SU-DHL-6 (cell line): Measurements from ENCODE around the gene IP6K1.

ENCODE experiments used
- H2AFZ ChIP-seq: fragments of 200-600 bp; sonication (generic); 2 replicates; pipeline ENCODE4 v1.6.1; 2014; ENCODE audit warnings: low read depth, mild to moderate bottlenecking, moderate library complexity, mixed read lengths, antibody characterized with exemption, low read length; ENCODE audit not compliant: severe bottlenecking
- H3F3A ChIP-seq: fragments of 200-600 bp; shearing (Covaris generic); 2 replicates; pipeline ENCODE4 v1.6.0; 2016; ENCODE audit warnings: antibody characterized with exemption, mild to moderate bottlenecking; ENCODE audit not compliant: insufficient read depth
- H3K27ac ChIP-seq: fragments of 200-600 bp; sonication (generic); 2 replicates; pipeline ENCODE4 v1.5.1; 2016; ENCODE audit warnings: low read depth, mild to moderate bottlenecking, low read length, moderate library complexity, mixed read lengths
- H3K27me3 ChIP-seq: fragments of 200-600 bp; sonication (generic), shearing (Covaris generic); 2 replicates; pipeline ENCODE4 v1.6.0; 2014; ENCODE audit warnings: mild to moderate bottlenecking, low read length
- H3K36me3 ChIP-seq: fragments of 200-600 bp; sonication (generic); 2 replicates; pipeline ENCODE4 v1.6.1; 2014; ENCODE audit warnings: mild to moderate bottlenecking, low read length, mixed read lengths
- H3K4me2 ChIP-seq: fragments of 300-600, 200-600 bp; shearing (Covaris generic), sonication (generic); 2 replicates; pipeline ENCODE4 v1.6.0; 2014; ENCODE audit warnings: low read length, low read depth, mild to moderate bottlenecking; ENCODE audit not compliant: poor library complexity, severe bottlenecking
- H3K4me3 ChIP-seq: fragments of 200-600 bp; sonication (generic); 2 replicates; pipeline ENCODE4 v1.5.1; 2014; ENCODE audit warnings: antibody characterized with exemption, low read length, mild to moderate bottlenecking, mixed read lengths; ENCODE audit not compliant: insufficient read depth, poor library complexity, severe bottlenecking
- H3K79me2 ChIP-seq: fragments of 200-600 bp; sonication (generic); 2 replicates; pipeline ENCODE4 v1.6.1; 2014; ENCODE audit warnings: mild to moderate bottlenecking, low read length, moderate library complexity; ENCODE audit not compliant: insufficient read depth
- H3K9ac ChIP-seq: fragments of 200-600 bp; sonication (generic); 2 replicates; pipeline ENCODE4 v1.7.0; 2014; ENCODE audit warnings: mild to moderate bottlenecking, low read length
- H3K9me2 ChIP-seq: fragments of 200-600 bp; sonication (generic); replicated peaks from 2 replicates; pipeline ENCODE4 v1.6.1; 2014; ENCODE audit warnings: low read length; ENCODE audit not compliant: insufficient read depth
- H3K9me3 ChIP-seq: fragments of 200-600 bp; sonication (generic); 2 replicates; pipeline ENCODE4 v1.6.1; 2014; ENCODE audit warnings: low read length, mixed read lengths; ENCODE audit not compliant: insufficient read depth
- H4K20me1 ChIP-seq: fragments of 200-600 bp; sonication (generic); 2 replicates; pipeline ENCODE4 v1.6.1; 2014; ENCODE audit warnings: low read depth, mild to moderate bottlenecking, antibody characterized with exemption, low read length, moderate library complexity, mixed read lengths
- EZH2phosphoT487 ChIP-seq: fragments of 200-600 bp; sonication (generic), shearing (Covaris generic); conservative IDR thresholded peaks from 2 replicates; pipeline ENCODE4 v1.6.1; 2018; ENCODE audit warnings: mild to moderate bottlenecking, antibody characterized with exemption, low read length, moderate library complexity, mixed read lengths
- TF ChIP-seq, protein P1 (sequence below): fragments of 200-600 bp; sonication (generic); IDR thresholded peaks from one replicate; pipeline ENCODE4 v1.5.1; 2017; ENCODE audit warnings: antibody characterized with exemption, mild to moderate bottlenecking, low read length, moderate library complexity; ENCODE audit not compliant: insufficient read depth, poor library complexity, severe bottlenecking

IP6K1 gene

DNA sequence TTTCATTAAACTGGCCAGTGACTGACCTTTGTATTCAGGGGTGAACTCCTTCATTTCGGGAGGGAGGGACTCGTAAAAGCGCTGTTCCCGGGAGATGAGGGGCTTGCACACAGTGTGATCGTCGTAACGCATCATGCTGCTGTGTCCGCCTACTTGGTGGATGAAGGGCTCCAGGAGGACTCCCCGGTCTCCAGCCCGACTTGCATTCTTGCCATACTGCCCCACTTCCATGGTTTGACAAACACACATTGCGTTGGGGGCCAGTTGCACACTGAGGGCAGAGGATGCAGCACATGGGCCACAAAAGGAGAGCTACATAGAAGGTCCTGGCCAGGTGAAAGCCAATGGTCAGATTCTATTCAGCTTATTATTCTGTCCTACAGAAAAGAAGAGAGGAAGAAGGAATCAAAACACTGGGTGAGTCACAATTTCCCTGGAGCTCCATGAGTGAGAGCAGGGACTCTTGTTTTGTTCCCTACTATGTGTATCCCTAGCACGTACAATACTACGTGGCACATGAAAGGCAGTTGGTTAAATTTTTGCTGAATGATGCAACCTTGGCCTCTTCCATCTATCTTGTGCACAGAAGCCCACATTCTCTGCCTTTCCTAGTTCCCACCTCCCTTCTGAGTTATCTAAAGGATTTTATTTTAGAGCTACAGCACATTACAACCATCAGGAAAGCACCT is 38.4 kb downstream of the IP6K1 start:
- Histone ChIP-seq H3K36me3 (peaks cover 3% of the 10 kb centered on the region; the same call in 1 of the 2 replicates), H3K79me2 (peaks cover 16% of the 10 kb centered on the region; the same call in 1 of the 2 replicates), H3K9me2 (no peaks in the 10 kb centered on the region), H3K27me3 (no peaks in the 10 kb centered on the region), H4K20me1 (no peaks in the 10 kb centered on the region), H3K9me3 (no peaks in the 10 kb centered on the region), H3K4me3 (no peak overlapping the region), H3K27ac (no peak overlapping the region), H3K9ac (no peak overlapping the region), H3F3A (no peaks in the 10 kb centered on the region; the same call in 1 of the 2 replicates), H2AFZ (no peak overlapping the region), H3K4me2 (no peak overlapping the region)
- TF ChIP-seq, protein P1, sequence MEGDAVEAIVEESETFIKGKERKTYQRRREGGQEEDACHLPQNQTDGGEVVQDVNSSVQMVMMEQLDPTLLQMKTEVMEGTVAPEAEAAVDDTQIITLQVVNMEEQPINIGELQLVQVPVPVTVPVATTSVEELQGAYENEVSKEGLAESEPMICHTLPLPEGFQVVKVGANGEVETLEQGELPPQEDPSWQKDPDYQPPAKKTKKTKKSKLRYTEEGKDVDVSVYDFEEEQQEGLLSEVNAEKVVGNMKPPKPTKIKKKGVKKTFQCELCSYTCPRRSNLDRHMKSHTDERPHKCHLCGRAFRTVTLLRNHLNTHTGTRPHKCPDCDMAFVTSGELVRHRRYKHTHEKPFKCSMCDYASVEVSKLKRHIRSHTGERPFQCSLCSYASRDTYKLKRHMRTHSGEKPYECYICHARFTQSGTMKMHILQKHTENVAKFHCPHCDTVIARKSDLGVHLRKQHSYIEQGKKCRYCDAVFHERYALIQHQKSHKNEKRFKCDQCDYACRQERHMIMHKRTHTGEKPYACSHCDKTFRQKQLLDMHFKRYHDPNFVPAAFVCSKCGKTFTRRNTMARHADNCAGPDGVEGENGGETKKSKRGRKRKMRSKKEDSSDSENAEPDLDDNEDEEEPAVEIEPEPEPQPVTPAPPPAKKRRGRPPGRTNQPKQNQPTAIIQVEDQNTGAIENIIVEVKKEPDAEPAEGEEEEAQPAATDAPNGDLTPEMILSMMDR = no peak
- no peak for TF ChIP-seq EZH2phosphoT487

DNA sequence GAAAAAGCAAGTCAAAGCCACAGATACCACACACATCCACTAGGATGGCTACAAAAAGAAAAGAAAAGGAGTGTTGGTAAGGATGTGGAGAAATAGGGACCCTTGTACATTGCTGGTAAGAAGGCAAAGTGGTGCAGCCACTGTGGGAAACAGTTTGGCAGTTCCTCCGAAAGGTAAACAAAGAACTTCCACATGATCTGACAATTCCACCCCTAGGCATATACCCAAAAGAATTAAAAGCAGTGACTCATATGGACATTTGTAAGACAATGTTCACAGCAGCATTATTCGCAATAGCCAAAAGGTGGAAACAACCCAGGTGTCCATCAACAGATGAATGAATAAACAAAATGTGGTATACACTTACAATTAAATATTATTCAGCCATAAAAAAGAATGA is 40.4 kb downstream of the IP6K1 start:
- no peak overlapping the region for H3K27ac ChIP-seq
- TF ChIP-seq, protein P1 = no peak
- no peak for TF ChIP-seq EZH2phosphoT487
- H3K36me3 ChIP-seq = peaks cover 3% of the 10 kb centered on the region; the same call in 1 of the 2 replicates
- H4K20me1 ChIP-seq = no peaks in the 10 kb centered on the region
- no peak overlapping the region for H3K9ac ChIP-seq
- no peaks in the 10 kb centered on the region; the same call in 1 of the 2 replicates for H3F3A ChIP-seq
- H3K4me3 ChIP-seq = no peak overlapping the region
- peaks cover 10% of the 10 kb centered on the region; the same call in 1 of the 2 replicates for H3K79me2 ChIP-seq
- no peaks in the 10 kb centered on the region for H3K27me3 ChIP-seq
- no peak overlapping the region for H2AFZ ChIP-seq
- no peaks in the 10 kb centered on the region for H3K9me2 ChIP-seq
- H3K9me3 ChIP-seq = no peaks in the 10 kb centered on the region
- H3K4me2 ChIP-seq = no peak overlapping the region

DNA sequence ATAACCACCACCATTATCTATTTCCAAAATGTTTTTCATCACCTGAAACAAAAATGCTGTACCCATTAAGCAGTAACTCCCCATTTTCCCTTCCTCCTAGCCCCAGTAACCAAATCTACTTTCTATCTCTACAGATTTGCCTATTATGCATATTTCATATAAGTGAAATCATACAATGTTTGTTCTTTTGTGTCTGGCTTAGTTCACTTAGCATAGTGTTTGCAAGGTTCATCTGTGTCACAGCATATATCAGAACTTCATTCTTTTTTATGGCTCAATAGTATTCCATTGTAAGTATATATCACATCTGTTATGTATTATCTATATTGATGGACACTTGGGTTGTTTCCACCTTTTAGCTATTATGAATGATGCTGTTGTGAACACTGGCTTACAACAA is 45.9 kb downstream of the IP6K1 start:
- peaks cover 10% of the 10 kb centered on the region; the same call in 1 of the 2 replicates for H3K79me2 ChIP-seq
- H3K36me3 ChIP-seq = peaks cover 2% of the 10 kb centered on the region; the same call in 1 of the 2 replicates

More for the DNA sequence above, 45.9 kb downstream of the IP6K1 start:
- TF ChIP-seq EZH2phosphoT487 = no peak
- TF ChIP-seq, protein P1 = no peak
- no peak overlapping the region for H3K27ac ChIP-seq
- H2AFZ ChIP-seq = no peak overlapping the region
- no peaks in the 10 kb centered on the region for H3K9me2 ChIP-seq
- H3F3A ChIP-seq = no peaks in the 10 kb centered on the region
- H3K27me3 ChIP-seq = no peaks in the 10 kb centered on the region
- no peaks in the 10 kb centered on the region for H3K9me3 ChIP-seq
- no peak overlapping the region for H3K9ac ChIP-seq
- no peaks in the 10 kb centered on the region for H4K20me1 ChIP-seq
- no peak overlapping the region for H3K4me2 ChIP-seq
- H3K4me3 ChIP-seq = no peak overlapping the region
